ENCODE data around the gene FHIT. TPM values are rescaled to one million over a fixed set of nuclear protein-coding genes. Genes with fewer than 3 reads are reported as not detected.

FHIT gene
- total RNA-seq, 2 experiments from 2014 or later: 7.6 to 7.9 TPM

GRCh38 chr3:59766200-59766872, 1484.9 kb downstream of the FHIT start:
- H3K36me3 Mint-ChIP-seq (ENCODE audit: low read depth): no peaks in the 10 kb centered on the region
- peaks cover 12% of the 10 kb centered on the region for H3K27me3 Mint-ChIP-seq
- DNase-seq (no peak), ATAC-seq (no peak)
- no peak overlapping the region for H3K4me3 Mint-ChIP-seq
- TF ChIP-seq, protein P1, sequence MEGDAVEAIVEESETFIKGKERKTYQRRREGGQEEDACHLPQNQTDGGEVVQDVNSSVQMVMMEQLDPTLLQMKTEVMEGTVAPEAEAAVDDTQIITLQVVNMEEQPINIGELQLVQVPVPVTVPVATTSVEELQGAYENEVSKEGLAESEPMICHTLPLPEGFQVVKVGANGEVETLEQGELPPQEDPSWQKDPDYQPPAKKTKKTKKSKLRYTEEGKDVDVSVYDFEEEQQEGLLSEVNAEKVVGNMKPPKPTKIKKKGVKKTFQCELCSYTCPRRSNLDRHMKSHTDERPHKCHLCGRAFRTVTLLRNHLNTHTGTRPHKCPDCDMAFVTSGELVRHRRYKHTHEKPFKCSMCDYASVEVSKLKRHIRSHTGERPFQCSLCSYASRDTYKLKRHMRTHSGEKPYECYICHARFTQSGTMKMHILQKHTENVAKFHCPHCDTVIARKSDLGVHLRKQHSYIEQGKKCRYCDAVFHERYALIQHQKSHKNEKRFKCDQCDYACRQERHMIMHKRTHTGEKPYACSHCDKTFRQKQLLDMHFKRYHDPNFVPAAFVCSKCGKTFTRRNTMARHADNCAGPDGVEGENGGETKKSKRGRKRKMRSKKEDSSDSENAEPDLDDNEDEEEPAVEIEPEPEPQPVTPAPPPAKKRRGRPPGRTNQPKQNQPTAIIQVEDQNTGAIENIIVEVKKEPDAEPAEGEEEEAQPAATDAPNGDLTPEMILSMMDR (IDR thresholded peaks at IDR 0.05): no peak
- no peak overlapping the region for H3K27ac Mint-ChIP-seq
- intact Hi-C loops (cut with micrococcal nuclease): no loop called here
- peaks cover 3% of the 10 kb centered on the region for H3K4me1 Mint-ChIP-seq (ENCODE audit: low read depth)
- CTCF ChIA-PET: no interaction called here
- H3K9me3 Mint-ChIP-seq: no peaks in the 10 kb centered on the region
- POLR2A ChIA-PET: no interaction called here

DNA sequence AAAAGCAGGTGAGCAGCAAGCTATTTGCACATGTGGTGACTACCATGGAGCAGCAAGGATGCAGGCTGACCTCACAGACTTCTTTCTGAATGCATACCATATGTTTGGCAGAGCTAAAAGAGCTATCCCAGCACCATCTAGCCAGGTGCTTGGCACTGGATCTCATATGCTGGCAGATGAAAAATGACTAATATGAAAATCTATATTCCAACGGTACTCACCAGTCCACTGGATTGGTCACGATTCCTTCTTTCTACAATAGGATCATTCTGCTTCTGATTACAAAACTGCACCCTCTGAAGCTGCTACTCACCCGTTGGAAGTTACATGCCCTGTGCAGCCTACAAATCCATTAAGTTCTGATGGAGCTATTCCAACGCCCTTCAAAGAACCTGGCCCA, 1487.1 kb downstream of the FHIT start:
- H3K9me3 Mint-ChIP-seq: no peaks in the 10 kb centered on the region
- H3K27me3 Mint-ChIP-seq: peaks cover 2% of the 10 kb centered on the region
- POLR2A ChIA-PET: interaction anchor here (1.0 to 1.2 kb wide), 2 partner anchors 8 to 11 kb away, joined by 4 to 6 read pairs; no protein-coding TSS in a partner anchor
- ATAC-seq: no peak
- DNase-seq: no peak
- H3K27ac Mint-ChIP-seq: no peak overlapping the region
- H3K4me3 Mint-ChIP-seq: no peak overlapping the region
- intact Hi-C loops (cut with micrococcal nuclease): no loop called here
- CTCF ChIA-PET: interaction anchor here (0.6 to 1.7 kb wide), 4 partner anchors 8 to 188 kb away, joined by 3 to 4 read pairs (median 3); no protein-coding TSS in a partner anchor
- peaks cover 13% of the 10 kb centered on the region for H3K4me1 Mint-ChIP-seq (ENCODE audit: low read depth)
- H3K36me3 Mint-ChIP-seq (ENCODE audit: low read depth): no peaks in the 10 kb centered on the region
- TF ChIP-seq, protein P1 (IDR thresholded peaks at IDR 0.05): no peak

DNA sequence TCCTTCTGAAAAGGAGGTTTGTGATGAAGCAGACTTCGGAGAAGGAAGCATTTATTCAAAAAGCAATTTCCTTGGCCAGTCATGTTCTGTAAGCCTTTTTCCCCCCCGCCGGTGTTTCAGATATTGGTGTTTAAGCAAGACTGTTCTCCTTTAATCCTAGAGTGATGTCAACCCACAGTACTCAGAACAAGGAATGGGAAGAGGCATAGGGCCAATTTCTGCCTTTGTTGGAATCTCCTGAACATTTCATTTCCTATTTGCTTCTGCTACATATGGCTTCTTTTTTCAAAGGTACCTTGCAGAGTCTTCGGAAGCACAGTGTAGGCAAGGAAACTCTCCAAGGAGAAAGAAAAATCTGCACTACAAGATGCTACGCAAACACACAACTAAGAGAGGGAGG, 1488.3 kb downstream of the FHIT start:
- Mint-ChIP-seq H3K4me1 (ENCODE audit: low read depth) (peaks cover 22% of the 10 kb centered on the region), H3K27ac (no peak overlapping the region), H3K9me3 (no peaks in the 10 kb centered on the region), H3K27me3 (peaks cover 2% of the 10 kb centered on the region), H3K4me3 (no peak overlapping the region), H3K36me3 (ENCODE audit: low read depth) (no peaks in the 10 kb centered on the region)
- intact Hi-C loops (cut with micrococcal nuclease): no loop called here
- DNase-seq: no peak
- ATAC-seq: no peak
- TF ChIP-seq, protein P1 (IDR thresholded peaks at IDR 0.05): no peak
- POLR2A ChIA-PET: no interaction called here
- CTCF ChIA-PET: no interaction called here

DNA sequence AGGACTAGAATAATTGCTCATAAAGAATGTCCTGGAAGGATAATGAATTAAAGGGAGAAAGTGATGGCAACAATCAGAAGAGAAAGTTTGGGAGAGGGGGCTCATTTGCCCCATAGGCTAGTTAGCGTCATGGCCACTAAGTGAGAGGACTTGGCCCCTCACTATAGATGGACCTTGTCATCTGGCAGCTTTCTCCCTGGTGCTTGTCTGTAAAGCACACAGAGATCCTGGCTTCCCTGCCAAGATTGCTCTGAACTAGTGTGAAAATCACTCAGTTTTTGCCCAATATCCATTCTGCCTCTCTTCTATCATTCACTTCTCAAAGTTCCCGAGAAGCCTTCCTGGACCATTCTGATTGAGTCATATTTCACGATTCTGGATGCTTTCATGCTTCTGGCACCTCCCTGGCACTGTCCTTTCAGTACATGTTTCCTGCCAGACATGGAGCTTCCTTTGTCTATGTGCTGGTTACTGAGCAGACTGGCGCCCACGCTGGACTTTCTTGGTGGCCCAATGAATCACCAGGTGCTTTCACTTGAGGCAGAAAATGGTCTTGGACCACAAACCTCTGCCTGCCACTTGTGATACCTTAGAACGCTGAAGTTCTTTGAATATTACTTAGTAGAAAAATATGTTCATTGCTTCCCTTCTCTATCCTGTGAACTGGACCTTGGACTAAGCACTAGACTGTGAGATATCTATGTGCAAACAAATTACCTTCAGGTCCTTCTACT, 1491.8 kb downstream of the FHIT start:
- ChIA-PET POLR2A (no interaction called here), CTCF (no interaction called here)
- ATAC-seq (peak; percentile 80), DNase-seq (peak; percentile 79)
- H3K4me1 Mint-ChIP-seq (ENCODE audit: low read depth): peaks cover 33% of the 10 kb centered on the region
- H3K36me3 Mint-ChIP-seq (ENCODE audit: low read depth): no peaks in the 10 kb centered on the region
- H3K27ac Mint-ChIP-seq: no peak overlapping the region
- TF ChIP-seq, protein P1 (IDR thresholded peaks at IDR 0.05): no peak
- peaks cover 5% of the 10 kb centered on the region for H3K27me3 Mint-ChIP-seq
- H3K4me3 Mint-ChIP-seq: no peak overlapping the region
- intact Hi-C loops (cut with micrococcal nuclease): no loop called here
- H3K9me3 Mint-ChIP-seq: no peaks in the 10 kb centered on the region

DNA sequence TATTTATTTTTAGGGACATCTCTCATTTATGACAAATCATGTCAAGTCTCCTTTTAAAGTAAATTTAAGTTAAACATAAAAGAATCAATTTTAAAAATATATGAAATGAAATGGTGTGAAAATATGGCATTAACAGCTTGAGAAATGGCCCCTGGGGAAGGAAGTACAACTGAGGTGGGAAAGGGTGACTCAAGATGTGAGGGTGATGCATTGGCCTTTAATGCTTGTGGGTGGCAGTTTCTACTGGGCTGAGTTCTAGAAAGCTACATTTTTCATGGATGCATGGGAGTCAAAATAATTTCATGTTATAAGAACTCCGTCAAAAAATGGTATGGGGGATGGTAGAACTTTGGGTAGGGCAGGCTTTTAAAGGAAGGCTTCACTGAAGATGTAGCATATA, 1492.6 kb downstream of the FHIT start:
- Mint-ChIP-seq H3K36me3 (ENCODE audit: low read depth) (no peaks in the 10 kb centered on the region), H3K4me1 (ENCODE audit: low read depth) (peaks cover 39% of the 10 kb centered on the region), H3K4me3 (no peak overlapping the region), H3K27ac (no peak overlapping the region), H3K27me3 (peaks cover 5% of the 10 kb centered on the region), H3K9me3 (no peaks in the 10 kb centered on the region)
- DNase-seq (no peak), ATAC-seq (peak; percentile 47)
- CTCF ChIA-PET: no interaction called here
- intact Hi-C loops (cut with micrococcal nuclease): no loop called here
- POLR2A ChIA-PET: interaction anchor here (0.8 kb wide), 1 partner anchor 14 kb away, joined by 3 read pairs; no protein-coding TSS in a partner anchor
- TF ChIP-seq, protein P1 (IDR thresholded peaks at IDR 0.05): no peak

All from activated CD8-positive, alpha-beta T cell treated with anti-CD3 and anti-CD28 coated beads for 36 hours (primary cell).